Neural progenitor cell (in vitro differentiated cells): ENCODE data around the gene PCDHGA3.
"Not testable (repeated sequence)": the region's sequence is repeated elsewhere in the genome, so short reads cannot be mapped to it uniquely, and the experiment has no call there.

Source experiments
- CTCF ChIP-seq: fragments of 200-600 bp; sonication (generic); IDR thresholded peaks from 2 replicates; pipeline ENCODE4 v1.5.1; 2017; ENCODE audit warnings: antibody characterized with exemption, mild to moderate bottlenecking
- EZH2phosphoT487 ChIP-seq: fragments of 200-600 bp; sonication (generic); IDR thresholded peaks from 2 replicates; pipeline ENCODE4 v1.6.1; 2017; ENCODE audit warnings: antibody characterized with exemption

GRCh38 chr5:141394401-141395187 is 51.0 kb downstream of the PCDHGA3 start:
- TF ChIP-seq CTCF, EZH2phosphoT487: not testable (repeated sequence)
